GM12801 (cell line): ENCODE measurements around the gene OSCP1.

Source experiments
- CTCF ChIP-seq: IDR thresholded peaks from one replicate; pipeline ENCODE4 v1.5.1; 2011; ENCODE audit warnings: control low read depth; ENCODE audit not compliant: insufficient read length; ENCODE audit errors: extremely low read depth

The OSCP1 gene

GRCh38 chr1:36486093-36486438 is 35.8 kb upstream of the OSCP1 start:
- TF ChIP-seq CTCF = no peak

- no peak for TF ChIP-seq CTCF
Observed at GRCh38 chr1:36484099-36484498, 33.8 kb upstream of the OSCP1 start.

- TF ChIP-seq CTCF = no peak
Observed at GRCh38 chr1:36482724-36483388, 32.6 kb upstream of the OSCP1 start, which contains the start of gene CSF3R. TSS of gene CSF3R (minus strand) at chr1:36482913. CDS start at chr1:36479496, 3,417 bp downstream.

GRCh38 chr1:36481771-36482723 is 31.8 kb upstream of the OSCP1 start:
- TF ChIP-seq CTCF = no peak

GRCh38 chr1:36481091-36481490 is 30.8 kb upstream of the OSCP1 start:
- TF ChIP-seq CTCF = no peak

- no peak for TF ChIP-seq CTCF
Observed at GRCh38 chr1:36480161-36480560, 29.9 kb upstream of the OSCP1 start.

GRCh38 chr1:36479505-36480051 is 29.3 kb upstream of the OSCP1 start:
- no peak for TF ChIP-seq CTCF
